Nephron progenitor cell (in vitro differentiated cells): ENCODE measurements around the gene TNP1.

Source experiments
- DNase-seq: peaks from one replicate; pipeline ENCODE4 v3.0.0; 2021
- H3K27ac Mint-ChIP-seq: 2 replicates; pipeline ENCODE4 v1.8.0; 2021; ENCODE audit warnings: mild to moderate bottlenecking, moderate library complexity, mixed read lengths
- H3K27me3 Mint-ChIP-seq: 2 replicates; pipeline ENCODE4 v1.8.0; 2021; ENCODE audit warnings: mild to moderate bottlenecking, low read depth, mixed read lengths; ENCODE audit not compliant: poor library complexity
- H3K36me3 Mint-ChIP-seq: 2 replicates; pipeline ENCODE4 v1.8.0; 2021; ENCODE audit warnings: low read depth, mixed read lengths
- H3K4me1 Mint-ChIP-seq: 2 replicates; pipeline ENCODE4 v1.8.0; 2021; ENCODE audit warnings: mixed read lengths
- H3K4me3 Mint-ChIP-seq: 2 replicates; pipeline ENCODE4 v1.8.0; 2021; ENCODE audit warnings: mild to moderate bottlenecking, moderate library complexity, mixed read lengths
- H3K9me3 Mint-ChIP-seq: 2 replicates; pipeline ENCODE4 v1.8.0; 2021; ENCODE audit warnings: mild to moderate bottlenecking, moderate library complexity, mixed read lengths
- CTCF ChIP-seq: fragments of 200-600 bp; sonication (generic); IDR thresholded peaks from 2 replicates; pipeline ENCODE4 v1.5.0; 2021; ENCODE audit warnings: antibody characterized with exemption

TNP1 gene

DNA sequence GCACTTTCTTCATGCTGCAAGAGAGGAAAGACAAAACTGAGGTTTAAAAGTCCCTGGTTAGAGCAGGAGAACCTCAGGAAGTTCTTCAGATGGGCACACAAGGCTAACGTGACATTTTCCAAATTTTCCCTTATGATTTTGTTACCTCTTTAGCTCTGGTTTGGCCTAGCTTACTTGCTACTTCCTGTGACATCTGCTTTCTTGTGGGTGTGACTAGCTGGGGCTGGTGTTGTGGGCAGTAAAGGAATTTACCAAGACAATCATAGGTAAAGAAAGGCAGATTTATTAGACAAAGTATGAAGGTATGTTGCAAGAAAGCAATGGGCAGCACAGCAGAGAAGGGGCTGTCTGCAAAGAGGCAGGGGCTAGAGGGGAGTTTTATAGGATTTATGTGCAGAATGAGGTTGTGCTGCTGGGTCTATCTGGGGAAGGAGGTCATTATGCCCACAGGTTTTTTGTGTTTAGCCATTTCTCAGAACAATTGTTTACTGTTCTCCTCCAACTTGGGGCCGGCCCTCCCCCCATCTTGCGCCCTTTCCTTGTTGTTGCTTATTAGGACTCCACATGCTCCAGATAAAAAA, 6.7 kb upstream of the TNP1 start:
- Mint-ChIP-seq H3K4me1 (peaks cover 33% of the 10 kb centered on the region), H3K36me3 (peaks cover 18% of the 10 kb centered on the region), H3K27ac (no peak overlapping the region), H3K4me3 (no peak overlapping the region), H3K9me3 (peaks cover 28% of the 10 kb centered on the region), H3K27me3 (peaks cover 4% of the 10 kb centered on the region)
- DNase-seq = no peak
- TF ChIP-seq CTCF = no peak

DNA sequence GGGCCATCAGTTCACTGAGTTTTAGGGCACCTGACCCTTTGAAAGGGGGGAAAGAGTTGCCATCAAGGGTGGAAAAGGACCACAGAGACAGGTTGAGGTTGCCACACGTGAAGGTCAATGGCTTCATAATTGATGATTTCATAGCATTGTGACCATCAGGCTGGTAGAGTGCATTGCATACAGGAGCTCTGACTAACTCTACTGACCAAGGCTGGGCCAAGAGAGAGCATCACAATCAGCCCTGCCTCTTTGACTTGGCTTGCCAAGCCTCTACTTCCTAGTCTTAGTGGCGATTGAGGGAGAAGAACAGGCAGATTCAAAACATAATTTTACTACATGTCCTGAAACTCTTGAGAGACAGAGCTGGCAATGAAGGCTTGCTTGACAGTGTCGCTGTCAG, 5.8 kb upstream of the TNP1 start:
- H3K27ac Mint-ChIP-seq = no peak overlapping the region

GRCh38 chr2:216863946-216864345, 4.1 kb upstream of the TNP1 start:
- no peak for DNase-seq
- TF ChIP-seq CTCF = no peak
- Mint-ChIP-seq H3K9me3 (peaks cover 28% of the 10 kb centered on the region), H3K4me1 (peaks cover 58% of the 10 kb centered on the region), H3K27ac (no peak overlapping the region), H3K27me3 (peaks cover 6% of the 10 kb centered on the region), H3K4me3 (no peak overlapping the region), H3K36me3 (peaks cover 18% of the 10 kb centered on the region)

More for the DNA sequence above, 5.8 kb upstream of the TNP1 start:
- Mint-ChIP-seq H3K36me3 (peaks cover 18% of the 10 kb centered on the region), H3K4me1 (peaks cover 41% of the 10 kb centered on the region), H3K27me3 (peaks cover 4% of the 10 kb centered on the region), H3K4me3 (no peak overlapping the region), H3K9me3 (peaks cover 28% of the 10 kb centered on the region)
- no peak for TF ChIP-seq CTCF
- DNase-seq = no peak

DNA sequence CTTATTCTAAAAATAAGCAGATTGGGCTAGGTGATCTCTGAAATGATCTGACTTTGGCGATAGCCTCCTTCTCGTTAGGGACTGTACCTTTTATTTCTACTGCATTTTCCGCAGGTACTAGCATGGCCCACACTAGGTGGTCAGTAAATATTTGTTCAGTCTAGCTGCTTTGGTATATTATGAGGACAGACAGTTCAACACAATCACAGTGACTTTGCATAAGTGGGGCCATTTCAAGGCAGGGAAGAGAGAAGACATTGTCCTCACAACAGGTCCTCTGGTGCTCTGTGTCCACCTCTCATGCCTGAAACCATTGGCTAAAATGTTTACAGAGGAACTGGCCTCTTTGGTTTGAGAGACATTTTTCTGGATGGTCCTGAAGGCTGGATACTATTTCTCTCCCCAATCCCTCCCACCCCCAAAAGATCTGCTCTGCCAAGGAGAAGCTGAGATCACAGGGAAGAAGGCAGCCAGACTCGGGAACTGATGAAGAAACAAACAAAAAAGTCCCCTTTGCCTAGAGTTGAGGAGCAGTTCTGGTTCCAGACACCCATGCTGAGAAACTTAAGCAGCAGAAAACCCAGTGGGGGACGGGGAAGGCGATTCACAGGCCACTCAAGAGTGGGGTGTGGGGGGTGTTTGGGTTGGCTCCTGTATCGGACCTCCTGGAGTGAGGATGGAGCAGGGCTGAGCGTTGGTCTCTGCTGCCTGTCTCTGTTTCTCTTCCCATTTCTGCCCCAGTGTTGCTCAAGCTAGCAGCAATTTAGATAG, 2.9 kb upstream of the TNP1 start:
- no peak for TF ChIP-seq CTCF
- peaks cover 24% of the 10 kb centered on the region for H3K9me3 Mint-ChIP-seq
- peaks cover 69% of the 10 kb centered on the region for H3K4me1 Mint-ChIP-seq
- no peak overlapping the region for H3K27ac Mint-ChIP-seq
- no peak overlapping the region for H3K4me3 Mint-ChIP-seq
- DNase-seq = no peak
- H3K36me3 Mint-ChIP-seq = peaks cover 18% of the 10 kb centered on the region
- peaks cover 6% of the 10 kb centered on the region for H3K27me3 Mint-ChIP-seq

- DNase-seq = no peak
- Mint-ChIP-seq H3K4me3 (peak overlapping the region; percentile 7), H3K36me3 (no peaks in the 10 kb centered on the region), H3K9me3 (peaks cover 2% of the 10 kb centered on the region), H3K27ac (peak overlapping the region; percentile 13), H3K27me3 (peaks cover 10% of the 10 kb centered on the region), H3K4me1 (peaks cover 90% of the 10 kb centered on the region)
- no peak for TF ChIP-seq CTCF
These were observed 718 bp upstream of the TNP1 start for GRCh38 chr2:216860426-216861137.
